GM12864 (cell line): ENCODE results near the gene KCNQ5.

Source experiments
- DNase-seq: peaks from one replicate; pipeline ENCODE4 v3.0.0-alpha.2; 2011; ENCODE audit warnings: low read depth
- H3K4me3 ChIP-seq: 2 replicates; pipeline ENCODE4 v1.5.1; 2011; ENCODE audit warnings: mild to moderate bottlenecking, low read depth, low read length, control low read depth
- CTCF ChIP-seq: IDR thresholded peaks from 2 replicates; pipeline ENCODE4 v1.5.1; 2011; ENCODE audit warnings: low read depth, mild to moderate bottlenecking, moderate library complexity, low read length, control low read depth, inconsistent platforms; ENCODE audit errors: missing control alignments

KCNQ5 gene

GRCh38 chr6:72649032-72649984 lies 27.4 kb downstream of the KCNQ5 start:
- no peak for DNase-seq
- H3K4me3 ChIP-seq = no peak overlapping the region; the same call in 1 of the 2 replicates
- TF ChIP-seq CTCF = no peak

GRCh38 chr6:72650081-72650745 lies 28.3 kb downstream of the KCNQ5 start:
- no peak for DNase-seq
- TF ChIP-seq CTCF = no peak
- H3K4me3 ChIP-seq = no peak overlapping the region

GRCh38 chr6:72651174-72651573 lies 29.3 kb downstream of the KCNQ5 start:
- no peak overlapping the region for H3K4me3 ChIP-seq
- no peak for TF ChIP-seq CTCF
- DNase-seq = no peak

GRCh38 chr6:72651967-72652956 lies 30.4 kb downstream of the KCNQ5 start:
- TF ChIP-seq CTCF = no peak
- DNase-seq = no peak
- H3K4me3 ChIP-seq = no peak overlapping the region

- no peak for TF ChIP-seq CTCF
- H3K4me3 ChIP-seq = no peak overlapping the region
- no peak for DNase-seq
Measured at GRCh38 chr6:72653026-72653425, 31.2 kb downstream of the KCNQ5 start.

GRCh38 chr6:72654071-72654621 lies 32.3 kb downstream of the KCNQ5 start:
- no peak for TF ChIP-seq CTCF
- DNase-seq = no peak
- H3K4me3 ChIP-seq = no peak overlapping the region
